C4-2B (cell line): Measurements from ENCODE around the gene ARHGEF1.

Experiments used
- CTCF ChIP-seq: fragments of 450-650 bp; conservative IDR thresholded peaks from 2 replicates; pipeline ENCODE4 v1.5.1; 2017; ENCODE audit warnings: mild to moderate bottlenecking
- ZFX ChIP-seq: fragments of 450-650 bp; IDR thresholded peaks from 2 replicates; pipeline ENCODE4 v1.6.1; 2017

DNA sequence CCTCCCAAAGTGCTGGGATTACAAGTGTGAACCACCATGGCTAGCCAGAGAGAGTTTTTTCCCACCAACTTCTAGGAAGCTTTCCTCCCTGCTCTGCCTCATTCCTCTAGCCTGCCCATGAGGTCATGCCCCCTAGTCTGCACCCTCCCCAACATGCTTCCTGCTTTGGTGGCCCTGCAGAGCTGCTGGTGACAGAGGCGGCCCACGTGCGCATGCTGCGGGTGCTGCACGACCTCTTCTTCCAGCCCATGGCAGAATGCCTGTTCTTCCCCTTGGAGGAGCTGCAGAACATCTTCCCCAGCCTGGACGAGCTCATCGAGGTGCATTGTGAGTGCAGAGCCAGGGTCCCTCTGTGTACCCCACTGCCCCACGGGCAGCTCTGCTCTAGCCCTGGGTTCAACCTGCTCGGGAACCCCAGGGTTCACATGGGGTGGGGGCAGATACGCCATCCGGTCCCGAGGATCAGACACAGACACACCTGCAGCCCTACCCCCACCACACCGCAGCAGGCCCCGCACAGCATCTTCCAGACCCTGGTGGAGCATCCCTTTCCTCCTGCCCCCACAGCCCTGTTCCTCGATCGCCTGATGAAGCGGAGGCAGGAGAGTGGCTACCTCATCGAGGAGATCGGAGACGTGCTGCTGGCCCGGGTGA lies 18.9 kb downstream of the ARHGEF1 start:
- TF ChIP-seq CTCF (no peak), ZFX (no peak)
